ENCODE data around the gene GRAMD4. TPM values are rescaled to one million over a fixed set of nuclear protein-coding genes. Genes with fewer than 3 reads are reported as not detected.

GRAMD4 gene
- total and polyA plus RNA-seq, 10 donors: 16.0 to 46.1 (median 28.6) TPM

DNA sequence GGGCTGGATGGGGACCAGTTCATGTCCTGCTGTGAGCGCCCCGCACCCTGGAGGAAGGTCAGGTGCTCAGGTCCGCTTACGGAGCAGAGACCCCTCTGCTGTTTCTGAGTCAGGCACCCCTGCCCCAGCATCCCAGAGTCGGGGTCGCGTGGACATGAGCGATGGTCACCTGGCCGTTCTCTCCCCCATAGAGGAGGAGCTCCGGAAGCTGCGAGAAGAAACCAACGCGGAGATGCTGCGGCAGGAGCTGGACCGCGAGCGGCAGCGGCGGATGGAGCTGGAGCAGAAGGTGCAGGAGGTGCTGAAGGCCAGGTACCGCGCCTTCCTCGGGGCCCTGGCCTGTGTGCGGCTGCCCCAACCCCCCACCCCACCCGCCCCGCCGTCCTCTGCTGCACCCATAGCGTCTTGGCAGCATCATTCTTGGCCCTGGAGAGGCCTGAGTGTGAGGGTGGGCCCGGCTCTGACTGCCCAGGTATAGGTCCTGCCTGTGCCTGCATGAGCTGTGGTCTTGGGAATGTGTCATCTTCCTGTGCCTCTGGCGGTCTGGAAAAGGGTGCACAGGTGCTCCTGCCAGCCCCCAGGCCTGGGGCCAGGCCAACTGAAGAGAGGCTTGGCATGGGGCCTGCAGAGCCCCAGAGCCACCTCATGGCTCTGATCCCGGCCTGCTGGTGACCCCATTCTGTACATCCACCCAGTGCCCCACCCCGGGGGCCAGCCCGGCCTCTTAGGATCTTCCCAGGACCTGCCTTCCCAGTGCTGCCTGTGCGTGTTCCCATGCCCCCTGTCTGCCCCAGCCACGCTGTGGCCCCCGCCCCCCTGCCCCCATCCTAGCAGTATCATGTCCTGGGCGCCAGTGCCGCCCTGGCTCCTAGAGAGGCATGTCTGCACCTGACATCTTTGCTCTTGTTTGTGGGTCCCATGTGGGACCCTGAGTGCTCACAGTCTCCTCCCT is 38.1 kb downstream of the GRAMD4 start:
- no peak for DNase-seq
- no peaks in the 10 kb centered on the region for H3K9me3 ChIP-seq
- no peaks in the 10 kb centered on the region for H3K27me3 ChIP-seq (replicated peaks in 1 of 7)
- intact Hi-C loops (cut with DNase I; ENCODE audit: low total_unique reads): no loop called here
- peaks cover 0 to 73% (median 13%) of the 10 kb centered on the region in 6 donors for H3K36me3 ChIP-seq
- H3K27ac ChIP-seq: no peak overlapping the region
- WGBS, 5 donors: 94 to 99% (median 96%) methylated on average over 28 to 37 of the region's 37 CpGs
- no peak overlapping the region for H3K4me3 ChIP-seq
- TF ChIP-seq, protein P1, sequence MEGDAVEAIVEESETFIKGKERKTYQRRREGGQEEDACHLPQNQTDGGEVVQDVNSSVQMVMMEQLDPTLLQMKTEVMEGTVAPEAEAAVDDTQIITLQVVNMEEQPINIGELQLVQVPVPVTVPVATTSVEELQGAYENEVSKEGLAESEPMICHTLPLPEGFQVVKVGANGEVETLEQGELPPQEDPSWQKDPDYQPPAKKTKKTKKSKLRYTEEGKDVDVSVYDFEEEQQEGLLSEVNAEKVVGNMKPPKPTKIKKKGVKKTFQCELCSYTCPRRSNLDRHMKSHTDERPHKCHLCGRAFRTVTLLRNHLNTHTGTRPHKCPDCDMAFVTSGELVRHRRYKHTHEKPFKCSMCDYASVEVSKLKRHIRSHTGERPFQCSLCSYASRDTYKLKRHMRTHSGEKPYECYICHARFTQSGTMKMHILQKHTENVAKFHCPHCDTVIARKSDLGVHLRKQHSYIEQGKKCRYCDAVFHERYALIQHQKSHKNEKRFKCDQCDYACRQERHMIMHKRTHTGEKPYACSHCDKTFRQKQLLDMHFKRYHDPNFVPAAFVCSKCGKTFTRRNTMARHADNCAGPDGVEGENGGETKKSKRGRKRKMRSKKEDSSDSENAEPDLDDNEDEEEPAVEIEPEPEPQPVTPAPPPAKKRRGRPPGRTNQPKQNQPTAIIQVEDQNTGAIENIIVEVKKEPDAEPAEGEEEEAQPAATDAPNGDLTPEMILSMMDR (IDR thresholded peaks at IDR 0.05 in 8 of 11, conservative IDR thresholded peaks at IDR 0.05 in 3 of 11): no peak
- TF ChIP-seq POLR2AphosphoS5 (IDR thresholded peaks at IDR 0.05) (no peak), POLR2A (IDR thresholded peaks at IDR 0.05) (no peak)
- peaks cover 3 to 42% (median 8%) of the 10 kb centered on the region in 6 donors for H3K4me1 ChIP-seq

DNA sequence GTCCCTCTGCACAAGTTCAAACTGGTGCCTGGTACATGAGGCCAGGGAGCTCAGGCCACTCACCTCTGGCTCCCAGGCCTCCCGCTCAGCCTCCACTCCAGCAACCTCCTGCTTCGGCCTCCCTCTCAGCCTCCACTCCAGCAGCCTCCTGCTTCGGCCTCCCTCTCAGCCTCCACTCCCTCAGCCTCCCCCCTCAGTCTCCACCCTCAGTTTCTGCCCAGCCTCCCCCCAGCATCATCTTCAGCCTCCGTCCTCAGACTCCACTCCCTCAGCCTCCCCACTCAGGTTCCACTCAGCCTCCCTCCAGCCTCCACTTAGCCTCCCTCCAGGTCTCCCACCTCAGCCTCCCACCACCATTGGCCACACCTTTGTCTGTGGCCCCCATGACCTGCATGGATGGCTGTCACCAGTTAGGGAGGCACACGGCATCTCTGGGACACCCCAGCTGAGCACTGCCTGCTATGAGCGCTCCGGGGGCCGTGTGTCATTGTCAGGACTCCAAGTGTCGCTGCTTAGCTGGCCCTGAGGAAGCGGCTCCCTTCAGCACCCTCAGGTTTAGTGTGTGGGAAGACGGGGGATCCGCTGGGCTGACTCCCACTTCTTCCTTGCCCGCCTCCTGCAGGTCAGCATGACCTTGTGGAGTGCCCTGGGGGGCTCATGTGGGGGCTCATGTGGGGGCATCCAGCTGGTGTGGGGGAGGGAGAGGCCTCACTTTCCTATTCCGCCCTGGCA is 39.0 kb downstream of the GRAMD4 start:
- peaks cover 0 to 32% (median 2%) of the 10 kb centered on the region in 6 donors for H3K4me1 ChIP-seq
- H3K27ac ChIP-seq: no peak overlapping the region
- DNase-seq: no peak

DNA sequence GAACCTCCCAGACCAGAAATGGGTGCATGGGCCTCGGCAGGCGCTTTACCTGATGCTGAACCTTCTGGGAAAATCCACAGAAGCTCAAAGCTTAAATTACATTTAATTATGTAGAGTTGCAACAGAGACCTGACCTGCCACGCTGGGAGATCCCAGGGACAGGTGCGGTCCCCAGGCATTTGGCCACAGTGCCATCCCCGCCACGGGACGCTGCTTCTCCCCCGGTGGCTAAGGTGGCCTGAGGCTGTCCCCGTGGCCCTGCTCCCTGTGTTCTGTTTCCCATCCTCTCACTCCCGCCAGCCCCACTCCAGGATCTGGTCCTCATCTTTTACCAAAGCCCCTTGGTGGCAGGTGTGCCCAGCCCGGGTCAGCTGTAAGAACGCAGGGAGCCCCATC is 39.6 kb downstream of the GRAMD4 start:
- intact Hi-C loops (cut with DNase I; ENCODE audit: low total_unique reads): no loop called here
- DNase-seq: no peak
- H3K27me3 ChIP-seq (replicated peaks in 1 of 7): no peaks in the 10 kb centered on the region
- H3K4me3 ChIP-seq: no peak overlapping the region
- peaks cover 0 to 86% (median 28%) of the 10 kb centered on the region in 6 donors for H3K36me3 ChIP-seq
- H3K27ac ChIP-seq: peak overlapping the region in 1 of 8 donors; percentile 14
- TF ChIP-seq, protein P1 (IDR thresholded peaks at IDR 0.05 in 8 of 11, conservative IDR thresholded peaks at IDR 0.05 in 3 of 11): no peak
- no peak for TF ChIP-seq POLR2A (IDR thresholded peaks at IDR 0.05)
- no peak for TF ChIP-seq POLR2AphosphoS5 (IDR thresholded peaks at IDR 0.05)
- WGBS, 5 donors: 90 to 96% (median 93%) methylated on average over 12 of the region's 12 CpGs
- no peaks in the 10 kb centered on the region for H3K9me3 ChIP-seq
- peaks cover 0 to 30% (median 2%) of the 10 kb centered on the region in 6 donors for H3K4me1 ChIP-seq

More for the DNA sequence above, 39.0 kb downstream of the GRAMD4 start:
- no peaks in the 10 kb centered on the region for H3K27me3 ChIP-seq (replicated peaks in 1 of 7)
- TF ChIP-seq POLR2AphosphoS5 (IDR thresholded peaks at IDR 0.05): no peak
- no peak for TF ChIP-seq POLR2A (IDR thresholded peaks at IDR 0.05)
- TF ChIP-seq, protein P1 (IDR thresholded peaks at IDR 0.05 in 8 of 11, conservative IDR thresholded peaks at IDR 0.05 in 3 of 11): no peak
- peaks cover 0 to 80% (median 22%) of the 10 kb centered on the region in 6 donors for H3K36me3 ChIP-seq
- intact Hi-C loops (cut with DNase I; ENCODE audit: low total_unique reads): no loop called here
- 94 to 99% (median 96%) methylated on average over 11 to 14 of the region's 14 CpGs for WGBS, 5 donors
- H3K4me3 ChIP-seq: no peak overlapping the region
- no peaks in the 10 kb centered on the region for H3K9me3 ChIP-seq
